D721Med (cell line): ENCODE results near the gene DDX10.

Experiments
- DNase-seq: peaks from one replicate; pipeline ENCODE4 v3.0.0; 2011; ENCODE audit warnings: low spot score; ENCODE audit not compliant: insufficient read length
- FAIRE-seq: peaks from 2 replicates; lab custom pipeline; 2011; peaks lifted over from hg19 to GRCh38; lab: Jason Lieb, UNC
- CTCF ChIP-seq: IDR thresholded peaks from 2 replicates; pipeline ENCODE4 v1.5.1; 2012; ENCODE audit warnings: mild to moderate bottlenecking, control low read depth; ENCODE audit not compliant: insufficient read depth; ENCODE audit errors: missing control alignments

DDX10 gene

GRCh38 chr11:108713076-108713790 is 48.4 kb downstream of the DDX10 start:
- DNase-seq (no peak), FAIRE-seq (no peak)
- no peak for TF ChIP-seq CTCF

GRCh38 chr11:108715239-108715638 is 50.4 kb downstream of the DDX10 start:
- FAIRE-seq (no peak), DNase-seq (no peak)
- TF ChIP-seq CTCF = no peak

- FAIRE-seq (peak; percentile 35), DNase-seq (no peak)
Observed at GRCh38 chr11:108718466-108718865, 53.6 kb downstream of the DDX10 start.

GRCh38 chr11:108724974-108725689 is 60.3 kb downstream of the DDX10 start:
- TF ChIP-seq CTCF = no peak
- FAIRE-seq (no peak), DNase-seq (no peak)

More at GRCh38 chr11:108718466-108718865, 53.6 kb downstream of the DDX10 start:
- no peak for TF ChIP-seq CTCF

- no peak for TF ChIP-seq CTCF
- DNase-seq (no peak), FAIRE-seq (no peak)
Observed at GRCh38 chr11:108726077-108726800, 61.4 kb downstream of the DDX10 start.

GRCh38 chr11:108727665-108728064 is 62.8 kb downstream of the DDX10 start:
- FAIRE-seq = peak; percentile 68
- TF ChIP-seq CTCF = no peak

More at GRCh38 chr11:108727665-108728064, 62.8 kb downstream of the DDX10 start:
- no peak for DNase-seq
